IMR-90 (cell line): ENCODE data around the gene CSRP1. TPM values are rescaled to one million over a fixed set of nuclear protein-coding genes. Genes with fewer than 3 reads are reported as not detected.

Source experiments
- ATAC-seq: fragments of 200-7000 bp; cut with Tn5 transposase; 2 replicates; pipeline ENCODE4 v1.9.1; 2020; ENCODE audit warnings: low read depth, mild to moderate bottlenecking, moderate library complexity
- BruUV-seq: library from RNA; stranded (reverse); fragments of 400-500 nt; replicated peaks from 2 replicates; lab custom pipeline; 2021; lab: Mats Ljungman, UMichigan
- CTCF ChIA-PET: fragments of 300-600 bp; formaldehyde crosslinking; extraction: SDS; loops from one replicate; lab custom pipeline; 2021; ENCODE audit warnings: antibody characterized with exemption; lab: Yijun Ruan, JAX
- POLR2A ChIA-PET: fragments of 300-600 bp; sonication (Branson Sonifier 250); formaldehyde crosslinking; loops from one replicate; lab custom pipeline; 2022; ENCODE audit warnings: antibody characterized with exemption; ENCODE audit not compliant: unreplicated experiment; lab: Charles Lee
- DNase-seq: peaks from one replicate; pipeline ENCODE4 v3.0.0; 2013
- H2AFZ ChIP-seq: replicated peaks from 2 replicates; pipeline ENCODE3; 2013; ENCODE audit warnings: low read length, mild to moderate bottlenecking; ENCODE audit not compliant: poor library complexity
- H2AK5ac ChIP-seq: 2 replicates; pipeline ENCODE4 v1.6.1; 2013; ENCODE audit warnings: low read depth, low read length, inconsistent platforms
- H2AK9ac ChIP-seq: replicated peaks from 2 replicates; pipeline ENCODE3; 2013; ENCODE audit warnings: mild to moderate bottlenecking, low read depth, low read length, moderate library complexity; ENCODE audit not compliant: poor library complexity
- H2BK120ac ChIP-seq: 2 replicates; pipeline ENCODE4 v1.6.1; 2013; ENCODE audit warnings: low read depth, low read length, inconsistent platforms
- H2BK15ac ChIP-seq: 3 replicates; pipeline ENCODE4 v1.6.1; 2013; ENCODE audit warnings: low read depth, low read length, inconsistent platforms
- H2BK20ac ChIP-seq: 2 replicates; pipeline ENCODE4 v1.6.1; 2013; ENCODE audit warnings: low read depth, mild to moderate bottlenecking, inconsistent platforms, low read length, moderate library complexity
- H2BK5ac ChIP-seq: 2 replicates; pipeline ENCODE4 v1.6.1; 2013; ENCODE audit warnings: mild to moderate bottlenecking, low read depth, low read length, inconsistent platforms; ENCODE audit not compliant: poor library complexity, severe bottlenecking
- H3K14ac ChIP-seq: replicated peaks from 2 replicates; pipeline ENCODE4 v1.6.1; 2013; ENCODE audit warnings: low read depth, low read length, inconsistent platforms
- H3K18ac ChIP-seq: 2 replicates; pipeline ENCODE4 v1.6.1; 2013; ENCODE audit warnings: low read depth, low read length, control low read depth
- H3K23ac ChIP-seq: 2 replicates; pipeline ENCODE4 v1.6.1; 2013; ENCODE audit warnings: low read depth, low read length, inconsistent platforms
- H3K27ac ChIP-seq: 2 replicates; pipeline ENCODE4 v1.5.1; 2013; ENCODE audit warnings: mild to moderate bottlenecking, control low read depth, low read length; ENCODE audit not compliant: insufficient read depth
- H3K27me3 ChIP-seq: 2 replicates; pipeline ENCODE4 v1.6.1; 2013; ENCODE audit warnings: low read length; ENCODE audit not compliant: control insufficient read depth, insufficient read depth
- H3K36me3 ChIP-seq: 2 replicates; pipeline ENCODE4 v1.6.1; 2013; ENCODE audit warnings: low read length, mixed read lengths; ENCODE audit not compliant: control insufficient read depth, insufficient read depth
- H3K4ac ChIP-seq: 2 replicates; pipeline ENCODE4 v1.6.1; 2013; ENCODE audit warnings: low read depth, low read length, inconsistent platforms
- H3K4me1 ChIP-seq: 2 replicates; pipeline ENCODE4 v1.6.1; 2013; ENCODE audit warnings: low read length, mixed read lengths; ENCODE audit not compliant: control insufficient read depth, insufficient read depth
- H3K4me2 ChIP-seq: 2 replicates; pipeline ENCODE4 v1.6.1; 2013; ENCODE audit warnings: low read depth, mild to moderate bottlenecking, control low read depth, low read length, moderate library complexity
- H3K4me3 ChIP-seq: 2 replicates; pipeline ENCODE4 v1.5.1; 2013; ENCODE audit warnings: low read depth, mild to moderate bottlenecking, control low read depth, low read length, moderate library complexity; ENCODE audit not compliant: insufficient read depth
- H3K56ac ChIP-seq: 2 replicates; pipeline ENCODE4 v1.6.1; 2013; ENCODE audit warnings: low read length, inconsistent platforms; ENCODE audit not compliant: insufficient read depth; ENCODE audit errors: extremely low read depth
- H3K79me1 ChIP-seq, 2 experiments: 2 replicates each; pipeline ENCODE4 v1.6.1; 2013; ENCODE audit warnings: low read length in 2 of 2, inconsistent platforms in 1 of 2, low read depth in 1 of 2
- H3K9ac ChIP-seq: 2 replicates; pipeline ENCODE4 v1.6.1; 2013; ENCODE audit warnings: low read depth, low read length, control low read depth
- H3K9me1 ChIP-seq: 2 replicates; pipeline ENCODE4 v1.6.1; 2013; ENCODE audit warnings: low read length, inconsistent platforms; ENCODE audit not compliant: insufficient read depth
- H3K9me3 ChIP-seq: 2 replicates; pipeline ENCODE4 v1.6.1; 2013; ENCODE audit warnings: low read length; ENCODE audit not compliant: control insufficient read depth, insufficient read depth
- H4K20me1 ChIP-seq: 2 replicates; pipeline ENCODE4 v1.6.1; 2013; ENCODE audit warnings: low read length, inconsistent platforms; ENCODE audit not compliant: insufficient read depth
- H4K5ac ChIP-seq: 2 replicates; pipeline ENCODE4 v1.6.1; 2013; ENCODE audit warnings: mild to moderate bottlenecking, low read depth, low read length, control low read depth
- H4K8ac ChIP-seq, 2 experiments: 2 replicates each; pipeline ENCODE4 v1.6.1; 2013; ENCODE audit warnings: low read depth in 2 of 2, low read length in 2 of 2, control low read depth in 1 of 2, inconsistent platforms in 1 of 2
- H4K91ac ChIP-seq: 2 replicates; pipeline ENCODE4 v1.6.1; 2013; ENCODE audit warnings: low read depth, low read length, inconsistent platforms; ENCODE audit not compliant: insufficient read depth
- BHLHE40 ChIP-seq: fragments of 150-350 bp; IDR thresholded peaks from 2 replicates; pipeline ENCODE4 v1.6.1; 2016; ENCODE audit warnings: mild to moderate bottlenecking, low read depth, low read length
- CHD1 ChIP-seq: IDR thresholded peaks from 2 replicates; pipeline ENCODE4 v1.6.1; 2012; ENCODE audit warnings: low read depth, low read length, improper control_type of control experiment
- FOS ChIP-seq: fragments of 150-350 bp; IDR thresholded peaks from 2 replicates; pipeline ENCODE4 v1.6.1; 2016; ENCODE audit warnings: low read depth, low read length
- MAZ ChIP-seq: IDR thresholded peaks from 2 replicates; pipeline ENCODE4 v1.6.1; 2012; ENCODE audit warnings: low read depth, mild to moderate bottlenecking, low read length, improper control_type of control experiment, moderate library complexity, borderline replicate concordance
- NFE2L2 ChIP-seq: fragments of 150-350 bp; IDR thresholded peaks from 2 replicates; pipeline ENCODE4 v1.6.1; 2016; ENCODE audit warnings: low read depth, mild to moderate bottlenecking, low read length
- POLR2A ChIP-seq: IDR thresholded peaks from 2 replicates; pipeline ENCODE4 v1.6.1; 2012; ENCODE audit warnings: mild to moderate bottlenecking, low read depth, low read length
- RAD21 ChIP-seq: IDR thresholded peaks from 2 replicates; pipeline ENCODE4 v1.6.1; 2012; ENCODE audit warnings: low read length, improper control_type of control experiment
- RCOR1 ChIP-seq: IDR thresholded peaks from 2 replicates; pipeline ENCODE4 v1.6.1; 2012; ENCODE audit warnings: mild to moderate bottlenecking, low read length, improper control_type of control experiment; ENCODE audit not compliant: insufficient replicate concordance
- SMC3 ChIP-seq: fragments of 150-350 bp; IDR thresholded peaks from 2 replicates; pipeline ENCODE4 v1.6.1; 2016; ENCODE audit warnings: low read depth, mild to moderate bottlenecking, antibody characterized with exemption, low read length, moderate library complexity
- WGBS, 2 experiments: methylation state at CpG; one replicate each; pipeline versions ENCODE4 v1.1.5 to v1.1.7; 2013; ENCODE audit warnings: missing lambda C conversion rate in 2 of 2; ENCODE audit not compliant: insufficient read length in 1 of 2; ENCODE audit errors: extremely low coverage in 2 of 2; 5-methylcytosine and 5-hydroxymethylcytosine counted together
- dilution Hi-C: fragments of 300-500 bp; cut with HindIII; formaldehyde crosslinking; loops from one replicate; pipeline ENCODE4 v1.14.3; 2018; ENCODE audit warnings: low sequenced_read_pairs; ENCODE audit not compliant: unreplicated experiment
- in situ Hi-C: fragments of 300-500 bp; cut with MboI; formaldehyde crosslinking; loops from 3 replicates; pipeline ENCODE4 v1.14.3; 2019; ENCODE audit warnings: low sequenced_read_pairs, inconsistent platforms, mixed read lengths
- intact Hi-C: fragments of 100-400 bp; cut with micrococcal nuclease; formaldehyde crosslinking; loops from 2 replicates; pipeline ENCODE4 v1.10.0; 2022
- polyA plus RNA-seq, 3 experiments: library from polyadenylated mRNA; depleted of rRNA; stranded (reverse); fragments of >200 nt; gene quantifications; 2 replicates each; pipeline ENCODE4 v1.2.3, GENCODE V29; 2012; ENCODE audit warnings: low replicate concordance in 1 of 3
- total RNA-seq: library from RNA; depleted of rRNA; stranded (reverse); fragments of >200 nt; gene quantifications from 2 replicates; pipeline ENCODE4 v1.2.3, GENCODE V29; 2012

Gene CSRP1
- total and polyA plus RNA-seq, 2 of the 4 experiments (the other 2 are of a cell fraction): 1,037 to 1,498 TPM

DNA sequence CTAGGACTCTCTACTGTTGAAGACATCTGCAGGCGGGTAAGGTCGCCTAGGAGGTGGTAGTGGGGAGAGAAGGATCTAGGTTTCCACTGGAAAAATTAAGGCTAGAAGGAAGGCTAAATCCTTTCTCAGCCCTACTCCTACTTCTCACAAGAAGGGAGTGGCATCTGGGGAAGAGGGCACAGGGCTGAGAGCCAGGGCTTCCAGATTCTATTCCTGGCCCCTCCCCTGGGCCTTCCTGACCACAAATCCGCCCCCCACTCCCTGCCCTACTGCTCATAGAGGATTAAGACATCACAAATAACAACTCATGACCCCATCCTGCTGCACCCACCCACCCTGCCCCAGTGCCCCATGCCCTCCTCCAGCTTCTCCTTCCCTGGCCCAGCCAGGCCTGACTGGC, 40.4 kb downstream of the CSRP1 start:
- CTCF ChIA-PET: no interaction called here
- Histone ChIP-seq H3K4ac (peak overlapping the region; percentile 26), H3K9me3 (no peaks in the 10 kb centered on the region), H3K56ac (no peak overlapping the region), H3K14ac (peak overlapping the region; percentile 70), H4K20me1 (peaks cover 50% of the 10 kb centered on the region), H2BK120ac (peak overlapping the region; percentile 30; the same call in 1 of the 2 replicates), H4K91ac (peak overlapping the region; percentile 14; the same call in 1 of the 2 replicates), H2BK20ac (no peak overlapping the region), H3K18ac (no peak overlapping the region; the same call in 1 of the 2 replicates), H3K9me1 (peaks cover 29% of the 10 kb centered on the region), H3K27ac (peak overlapping the region; percentile 47; the same call in 1 of the 2 replicates), H4K5ac (no peak overlapping the region), H3K23ac (peak overlapping the region; percentile 33), H3K36me3 (peaks cover 24% of the 10 kb centered on the region), H3K4me3 (peak overlapping the region; percentile 89), H3K27me3 (no peaks in the 10 kb centered on the region), H3K79me1 (peaks cover 13 to 62% of the 10 kb centered on the region in 2 experiments; a peak in 2 of 4 replicates), H2AFZ (no peak overlapping the region), H4K8ac (peak overlapping the region in 1 of 2 experiments; percentile 27; a peak in 1 of 4 replicates), H2AK5ac (peak overlapping the region; percentile 38), H3K4me2 (peak overlapping the region; percentile 95), H2BK5ac (peak overlapping the region; percentile 51), H2AK9ac (peak overlapping the region; percentile 62), H3K4me1 (peaks cover 22% of the 10 kb centered on the region), H2BK15ac (no peak overlapping the region; the same call in 2 of the 3 replicates), H3K9ac (peak overlapping the region; percentile 64)
- BruUV-seq: no TSS peak
- POLR2A ChIA-PET: no interaction called here
- TF ChIP-seq SMC3 (no peak), POLR2A (no peak), CHD1 (no peak; the same call in 1 of the 2 replicates), FOS (no peak), MAZ (no peak), RCOR1 (no peak), RAD21 (no peak), NFE2L2 (no peak), BHLHE40 (no peak)
- dilution Hi-C loops (no loop called here), in situ Hi-C loops (no loop called here), intact Hi-C loops (loop anchor here (5.0 kb wide), 1 partner anchor 41 kb away; the partner anchor contains the start of gene CSRP1)
- DNase-seq (no peak), ATAC-seq (no peak)
- 100% methylated on average over 1 of the region's 3 CpGs; no CpG with 5 or more reads in 1 of the 2 experiments for WGBS, 2 experiments
